Activated CD4-positive, alpha-beta memory T cell treated with anti-CD3 and anti-CD28 coated beads, Interleukin-2, amount 10 ng/mL, durations not matched to agents 7 days and 5 days (primary cell): ENCODE data around the gene RPSA. TPM values are rescaled to one million over a fixed set of nuclear protein-coding genes. Genes with fewer than 3 reads are reported as not detected.
A peak's percentile ranks its signal among the peaks of the same experiment; 100 is the strongest.
"Not testable (repeated sequence)": the region's sequence is repeated elsewhere in the genome, so short reads cannot be mapped to it uniquely, and the experiment has no call there.

Source experiments
- CTCF ChIA-PET: fragments of 350-600 bp; sonication (Branson Sonifier 250); formaldehyde crosslinking; loops from one replicate; lab custom pipeline; 2021; ENCODE audit warnings: antibody characterized with exemption, inconsistent platforms; lab: Charles Lee
- POLR2A ChIA-PET: fragments of 350-600 bp; sonication (Branson Sonifier 250); formaldehyde crosslinking; loops from one replicate; lab custom pipeline; 2021; ENCODE audit warnings: antibody characterized with exemption; lab: Charles Lee
- DNase-seq: peaks from one replicate; pipeline ENCODE4 v3.0.0-alpha.2; 2020
- H3K27ac Mint-ChIP-seq: one replicate; pipeline ENCODE4 v1.8.0; 2021; ENCODE audit warnings: mild to moderate bottlenecking, mixed read lengths
- H3K27me3 Mint-ChIP-seq: one replicate; pipeline ENCODE4 v1.8.0; 2021; ENCODE audit warnings: mixed read lengths
- H3K36me3 Mint-ChIP-seq: one replicate; pipeline ENCODE4 v1.8.0; 2021; ENCODE audit warnings: low read depth, mixed read lengths
- H3K4me1 Mint-ChIP-seq: one replicate; pipeline ENCODE4 v1.8.0; 2021; ENCODE audit warnings: mixed read lengths
- H3K4me3 Mint-ChIP-seq: one replicate; pipeline ENCODE4 v1.8.0; 2021; ENCODE audit warnings: mild to moderate bottlenecking, mixed read lengths
- H3K9me3 Mint-ChIP-seq: one replicate; pipeline ENCODE4 v1.8.0; 2021; ENCODE audit warnings: mixed read lengths
- total RNA-seq, 2 experiments: library from RNA; stranded (reverse); gene quantifications; one replicate each; pipeline ENCODE4 v1.2.3, GENCODE V29; 2021

The RPSA gene
- total RNA-seq, 2 experiments from 2014 or later, result 1,345 to 1,384 TPM

GRCh38 chr3:39447637-39448483 lies 41.3 kb downstream of the RPSA start:
- no peaks in the 10 kb centered on the region for H3K36me3 Mint-ChIP-seq
- peaks cover 10% of the 10 kb centered on the region for H3K27me3 Mint-ChIP-seq
- peak; percentile 60 for DNase-seq
- H3K27ac Mint-ChIP-seq, result no peak overlapping the region
- ChIA-PET CTCF (interaction anchor here (0.6 to 5.2 kb wide), 18 partner anchors 9 to 191 kb away, joined by 3 to 36 read pairs (median 4); partner anchors contain the start of gene RPSA), POLR2A (interaction anchor here (1.0 kb wide), 1 partner anchor 42 kb away, joined by 3 read pairs; no protein-coding TSS in a partner anchor)
- H3K4me1 Mint-ChIP-seq, result no peaks in the 10 kb centered on the region
- H3K4me3 Mint-ChIP-seq, result no peak overlapping the region
- no peaks in the 10 kb centered on the region for H3K9me3 Mint-ChIP-seq

DNA sequence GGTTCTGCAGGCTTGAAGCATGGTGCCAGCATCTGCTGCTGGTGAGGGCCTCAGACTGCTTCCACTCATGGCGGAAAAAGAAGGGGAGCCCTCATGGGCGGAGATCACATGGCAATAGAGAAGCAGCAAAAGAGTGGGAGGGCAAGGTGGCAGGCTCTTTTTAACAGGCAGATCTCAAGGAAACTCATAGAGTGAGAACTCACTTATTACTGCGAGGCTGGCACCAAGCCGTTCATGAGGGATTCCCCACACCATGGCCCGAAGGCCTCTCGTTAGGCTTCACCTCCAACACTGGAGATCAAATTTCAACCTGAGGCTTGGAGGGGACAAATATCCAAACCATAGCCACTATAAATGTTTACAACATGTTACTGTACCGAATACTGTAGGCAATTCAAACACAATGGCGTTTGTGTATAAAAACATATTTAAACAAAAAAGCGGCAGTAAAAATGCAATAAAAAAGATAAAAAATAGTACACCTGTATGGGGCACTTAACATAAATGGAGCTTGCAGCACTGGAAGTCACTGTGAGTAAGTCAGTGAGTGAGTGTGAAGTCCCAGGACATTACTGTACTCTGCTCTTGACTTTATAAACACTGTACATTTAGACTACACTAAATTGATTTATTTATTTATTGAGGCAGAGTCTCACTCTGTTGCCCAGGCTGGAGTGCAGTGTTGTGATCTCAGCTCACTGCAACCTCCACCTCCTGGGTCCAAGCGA lies 42.1 kb downstream of the RPSA start:
- H3K27ac Mint-ChIP-seq, result no peak overlapping the region
- peaks cover 15% of the 10 kb centered on the region for H3K27me3 Mint-ChIP-seq
- H3K4me3 Mint-ChIP-seq, result no peak overlapping the region
- no peaks in the 10 kb centered on the region for H3K36me3 Mint-ChIP-seq
- POLR2A ChIA-PET, result interaction anchor here (1.0 kb wide), 1 partner anchor 43 kb away, joined by 3 read pairs; no protein-coding TSS in a partner anchor
- DNase-seq, result no peak
- no peaks in the 10 kb centered on the region for H3K4me1 Mint-ChIP-seq
- no peaks in the 10 kb centered on the region for H3K9me3 Mint-ChIP-seq
- CTCF ChIA-PET, result interaction anchor here (0.8 to 5.2 kb wide), 10 partner anchors 11 to 62 kb away, joined by 3 to 36 read pairs (median 5); partner anchors contain the start of gene RPSA

GRCh38 chr3:39449796-39450195 lies 43.3 kb downstream of the RPSA start:
- peaks cover 22% of the 10 kb centered on the region for H3K27me3 Mint-ChIP-seq
- no peak overlapping the region for H3K4me3 Mint-ChIP-seq
- H3K4me1 Mint-ChIP-seq, result no peaks in the 10 kb centered on the region
- ChIA-PET POLR2A (no interaction called here), CTCF (interaction anchor here (1.6 to 5.2 kb wide), 2 partner anchors 50 to 61 kb away, joined by 3 to 36 read pairs; no protein-coding TSS in a partner anchor)
- DNase-seq, result no peak
- H3K36me3 Mint-ChIP-seq, result no peaks in the 10 kb centered on the region
- no peaks in the 10 kb centered on the region for H3K9me3 Mint-ChIP-seq
- no peak overlapping the region for H3K27ac Mint-ChIP-seq

DNA sequence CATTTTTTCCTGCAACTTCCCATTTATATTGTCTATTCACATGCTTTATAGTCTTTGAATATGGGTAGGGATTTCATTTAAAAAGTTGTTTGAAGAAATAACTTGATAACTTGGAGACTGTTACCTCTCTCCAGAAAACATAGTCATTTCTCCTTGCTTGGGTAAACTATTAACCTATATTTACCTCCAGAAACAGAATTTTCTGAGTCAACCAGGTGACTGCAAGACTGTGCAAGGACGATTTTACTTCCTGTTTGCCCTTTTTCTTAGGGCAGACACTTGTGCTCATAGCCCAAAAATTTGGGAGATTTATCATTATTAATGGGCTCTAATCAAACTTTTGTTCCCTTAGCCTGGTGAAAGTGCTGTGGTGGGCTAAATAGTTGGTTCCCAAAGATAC lies 46.6 kb downstream of the RPSA start:
- H3K36me3 Mint-ChIP-seq, result no peaks in the 10 kb centered on the region
- H3K27me3 Mint-ChIP-seq, result peaks cover 20% of the 10 kb centered on the region
- H3K4me1 Mint-ChIP-seq, result no peaks in the 10 kb centered on the region
- H3K9me3 Mint-ChIP-seq, result no peaks in the 10 kb centered on the region
- no peak for DNase-seq
- ChIA-PET CTCF (no interaction called here), POLR2A (no interaction called here)
- no peak overlapping the region for H3K4me3 Mint-ChIP-seq
- H3K27ac Mint-ChIP-seq, result no peak overlapping the region

- POLR2A ChIA-PET, H3K9me3 Mint-ChIP-seq, H3K4me1 Mint-ChIP-seq, H3K27ac Mint-ChIP-seq, DNase-seq, H3K36me3 Mint-ChIP-seq, H3K4me3 Mint-ChIP-seq: not testable (repeated sequence)
- CTCF ChIA-PET, result interaction anchor here (1.2 kb wide), 1 partner anchor 45 kb away, joined by 3 read pairs; no protein-coding TSS in a partner anchor
- peaks cover 20% of the 10 kb centered on the region for H3K27me3 Mint-ChIP-seq
Measured at GRCh38 chr3:39453872-39454271, 47.4 kb downstream of the RPSA start.

GRCh38 chr3:39454591-39455217 lies 48.2 kb downstream of the RPSA start:
- CTCF ChIA-PET, result interaction anchor here (1.0 to 1.2 kb wide), 2 partner anchors 9 to 45 kb away, joined by 3 to 4 read pairs; no protein-coding TSS in a partner anchor
- Mint-ChIP-seq H3K27me3 (peaks cover 20% of the 10 kb centered on the region), H3K9me3 (no peaks in the 10 kb centered on the region), H3K4me3 (no peak overlapping the region), H3K36me3 (no peaks in the 10 kb centered on the region), H3K4me1 (no peaks in the 10 kb centered on the region), H3K27ac (no peak overlapping the region)
- POLR2A ChIA-PET, result no interaction called here
- DNase-seq, result no peak

- DNase-seq, result no peak
- CTCF ChIA-PET, result no interaction called here
- POLR2A ChIA-PET, result no interaction called here
- H3K9me3 Mint-ChIP-seq, result no peaks in the 10 kb centered on the region
- peaks cover 16% of the 10 kb centered on the region for H3K27me3 Mint-ChIP-seq
- H3K4me3 Mint-ChIP-seq, result no peak overlapping the region
- no peak overlapping the region for H3K27ac Mint-ChIP-seq
- no peaks in the 10 kb centered on the region for H3K36me3 Mint-ChIP-seq
- H3K4me1 Mint-ChIP-seq, result no peaks in the 10 kb centered on the region
Measured at GRCh38 chr3:39456159-39456558, 49.6 kb downstream of the RPSA start.

DNA sequence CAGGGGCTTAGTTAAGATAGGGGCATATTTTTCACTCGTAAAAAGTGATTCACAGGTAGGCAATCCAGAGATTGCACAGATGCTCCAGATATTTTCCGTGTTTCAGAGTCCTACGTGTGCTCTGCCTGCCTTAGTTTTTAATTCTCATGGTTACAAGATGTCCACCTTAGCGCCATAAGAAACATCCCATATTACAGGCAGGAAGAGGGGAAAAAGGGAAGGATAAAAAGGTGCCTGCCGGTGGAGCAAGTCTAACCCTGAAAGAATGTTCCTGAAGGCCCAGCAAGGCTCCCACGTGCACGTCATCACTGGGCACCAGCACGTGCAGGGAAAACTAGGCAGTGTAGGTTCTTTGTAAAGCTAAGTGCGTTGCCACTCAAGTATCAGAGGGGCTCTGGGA lies 50.8 kb downstream of the RPSA start:
- Mint-ChIP-seq H3K4me3 (no peak overlapping the region), H3K36me3 (no peaks in the 10 kb centered on the region), H3K27me3 (peaks cover 16% of the 10 kb centered on the region), H3K4me1 (no peaks in the 10 kb centered on the region), H3K27ac (no peak overlapping the region), H3K9me3 (no peaks in the 10 kb centered on the region)
- POLR2A ChIA-PET, result no interaction called here
- DNase-seq, result no peak
- CTCF ChIA-PET, result interaction anchor here (1.5 kb wide), 1 partner anchor 17 kb away, joined by 3 read pairs; no protein-coding TSS in a partner anchor

GRCh38 chr3:39458579-39458978 lies 52.1 kb downstream of the RPSA start:
- DNase-seq, H3K27ac Mint-ChIP-seq, H3K9me3 Mint-ChIP-seq, H3K4me3 Mint-ChIP-seq, POLR2A ChIA-PET, H3K4me1 Mint-ChIP-seq, H3K36me3 Mint-ChIP-seq: not testable (repeated sequence)
- CTCF ChIA-PET, result interaction anchor here (0.6 to 1.2 kb wide), 4 partner anchors 11 to 38 kb away, joined by 3 to 4 read pairs (median 3); no protein-coding TSS in a partner anchor
- H3K27me3 Mint-ChIP-seq, result peaks cover 17% of the 10 kb centered on the region

- H3K9me3 Mint-ChIP-seq, result no peaks in the 10 kb centered on the region
- no peaks in the 10 kb centered on the region for H3K4me1 Mint-ChIP-seq
- no peak overlapping the region for H3K4me3 Mint-ChIP-seq
- H3K27me3 Mint-ChIP-seq, result peaks cover 18% of the 10 kb centered on the region
- POLR2A ChIA-PET, result no interaction called here
- no peak overlapping the region for H3K27ac Mint-ChIP-seq
- CTCF ChIA-PET, result interaction anchor here (0.8 to 1.2 kb wide), 2 partner anchors 13 to 44 kb away, joined by 3 to 5 read pairs; no protein-coding TSS in a partner anchor
- H3K36me3 Mint-ChIP-seq, result no peaks in the 10 kb centered on the region
- no peak for DNase-seq
Measured at GRCh38 chr3:39460677-39461076, 54.2 kb downstream of the RPSA start.
